ENCODE measurements around the gene PAIP2B.

DNA sequence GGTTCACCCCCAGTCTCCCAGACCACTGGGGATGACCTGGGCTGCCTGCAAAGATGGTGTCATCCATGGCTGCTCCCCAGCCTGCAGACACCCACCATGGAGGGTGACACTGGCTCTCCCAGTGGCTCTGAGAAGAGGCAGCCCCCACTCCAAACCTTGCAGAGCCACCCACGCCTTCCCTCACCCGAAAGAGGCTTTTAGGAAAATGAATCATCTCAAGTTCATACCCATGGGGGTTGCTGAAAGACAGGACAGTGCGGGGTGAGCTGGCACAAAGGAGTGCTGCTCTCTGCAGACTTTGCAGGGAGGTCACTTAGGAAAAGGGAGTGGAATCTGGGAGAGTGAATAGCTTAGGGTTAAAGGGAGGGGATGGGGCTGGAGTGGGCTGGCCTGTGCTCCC is 60.1 kb downstream of the PAIP2B start:
- TF ChIP-seq, protein P1, sequence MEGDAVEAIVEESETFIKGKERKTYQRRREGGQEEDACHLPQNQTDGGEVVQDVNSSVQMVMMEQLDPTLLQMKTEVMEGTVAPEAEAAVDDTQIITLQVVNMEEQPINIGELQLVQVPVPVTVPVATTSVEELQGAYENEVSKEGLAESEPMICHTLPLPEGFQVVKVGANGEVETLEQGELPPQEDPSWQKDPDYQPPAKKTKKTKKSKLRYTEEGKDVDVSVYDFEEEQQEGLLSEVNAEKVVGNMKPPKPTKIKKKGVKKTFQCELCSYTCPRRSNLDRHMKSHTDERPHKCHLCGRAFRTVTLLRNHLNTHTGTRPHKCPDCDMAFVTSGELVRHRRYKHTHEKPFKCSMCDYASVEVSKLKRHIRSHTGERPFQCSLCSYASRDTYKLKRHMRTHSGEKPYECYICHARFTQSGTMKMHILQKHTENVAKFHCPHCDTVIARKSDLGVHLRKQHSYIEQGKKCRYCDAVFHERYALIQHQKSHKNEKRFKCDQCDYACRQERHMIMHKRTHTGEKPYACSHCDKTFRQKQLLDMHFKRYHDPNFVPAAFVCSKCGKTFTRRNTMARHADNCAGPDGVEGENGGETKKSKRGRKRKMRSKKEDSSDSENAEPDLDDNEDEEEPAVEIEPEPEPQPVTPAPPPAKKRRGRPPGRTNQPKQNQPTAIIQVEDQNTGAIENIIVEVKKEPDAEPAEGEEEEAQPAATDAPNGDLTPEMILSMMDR (IDR thresholded peaks at IDR 0.05): no peak
- no peak for TF ChIP-seq POLR2A (IDR thresholded peaks at IDR 0.05)

All from esophagus squamous epithelium (tissue), 4 donors.